Esophagus (tissue), 2 donors: ENCODE data around the gene PJVK. TPM values are rescaled to one million over a fixed set of nuclear protein-coding genes. Genes with fewer than 3 reads are reported as not detected.

ENCODE experiments used
- polyA plus RNA-seq, 2 donors: library from polyadenylated mRNA; stranded (reverse); fragments of 200-250 nt; gene quantifications; one replicate each; pipeline ENCODE4 v1.2.3, GENCODE V29; 2013
- donor health status: healthy with polysubstance abuse.
- donor health status: Bipolar disorder and iron deficiency.

PJVK gene
- polyA plus RNA-seq, 2 donors, result 1.3 to 5.2 TPM

Other genes starting within 250 kb of the PJVK start
- gene PRKRA, start 203 bp upstream of the PJVK start, polyA plus RNA-seq, result 10 to 100 TPM; 25.2 to 26.0 TPM
- gene FKBP7, start 27.2 kb downstream of the PJVK start, polyA plus RNA-seq, result 1 to 10 TPM; 1.5 to 2.8 TPM
- gene PLEKHA3, start 29.1 kb downstream of the PJVK start, polyA plus RNA-seq, result 1 to 10 TPM in 1 of 2 donors, under 1 TPM in 1; 0.79 to 1.4 TPM